HCT116 (cell line): ENCODE measurements around the gene CASZ1. TPM values are rescaled to one million over a fixed set of nuclear protein-coding genes. Genes with fewer than 3 reads are reported as not detected.

Experiments
- ATAC-seq: fragments of 200-7000 bp; cut with Tn5 transposase; 2 replicates; pipeline ENCODE4 v1.9.1; 2020; ENCODE audit warnings: mild to moderate bottlenecking, moderate library complexity
- BruUV-seq: library from RNA; stranded (reverse); fragments of 400-500 nt; replicated peaks from 2 replicates; lab custom pipeline; 2021; lab: Mats Ljungman, UMichigan
- CTCF ChIA-PET: fragments of 300-600 bp; sonication (Branson Sonifier 250); formaldehyde crosslinking; loops from one replicate; lab custom pipeline; 2021; ENCODE audit warnings: antibody characterized with exemption; lab: Charles Lee
- POLR2A ChIA-PET: fragments of 300-600, 350-600 bp; sonication (Branson Sonifier 250); formaldehyde crosslinking; loops from one replicate; lab custom pipeline; 2021; ENCODE audit warnings: antibody characterized with exemption; lab: Charles Lee
- RAD21 ChIA-PET, 2 experiments: fragments of 300-600 bp; sonication (Branson Sonifier 250); formaldehyde crosslinking; loops; one replicate each; lab custom pipeline; 2023; ENCODE audit warnings: low total read pairs in 2 of 2; ENCODE audit not compliant: uncharacterized antibody in 2 of 2, unreplicated experiment in 2 of 2, low non-redundant PET in 1 of 2; lab: Charles Lee
- DNase-seq: peaks from one replicate; pipeline ENCODE4 v3.0.0-alpha.2; 2010; ENCODE audit warnings: low read depth, low spot score
- H2AFZ ChIP-seq: fragments of 200-600 bp; shearing (Covaris generic), sonication (generic); 2 replicates; pipeline ENCODE4 v1.6.1; 2017; ENCODE audit warnings: low read depth, mixed run types, mixed read lengths, antibody characterized with exemption, low read length; ENCODE audit not compliant: poor library complexity, severe bottlenecking
- H3K27ac ChIP-seq: 2 replicates; pipeline ENCODE4 v1.5.1; 2012; ENCODE audit warnings: low read depth, low read length
- H3K27me3 ChIP-seq: fragments of 200-600 bp; sonication (generic); 2 replicates; pipeline ENCODE4 v1.6.1; 2016; ENCODE audit warnings: mixed run types, low read length, mixed read lengths; ENCODE audit not compliant: insufficient read depth
- H3K36me3 ChIP-seq, 2 experiments: fragments of 200-500 bp in 1 of 2; fragments of 200-600 bp in 1 of 2; sonication (Bioruptor generic) in 1 of 2; sonication (generic) in 1 of 2; 2 replicates each; pipeline versions ENCODE4 v1.5.1 to v1.6.1; 2014 to 2016; ENCODE audit warnings: low read length in 2 of 2, inconsistent platforms in 1 of 2, mixed read lengths in 1 of 2, mixed run types in 1 of 2; ENCODE audit not compliant: insufficient read depth in 2 of 2, control insufficient read depth in 1 of 2
- H3K4me1 ChIP-seq, 2 experiments: fragments of 200-600 bp in 1 of 2; sonication (generic) in 1 of 2; 2 replicates each; pipeline versions ENCODE4 v1.5.1 to v1.6.1; 2012 to 2017; ENCODE audit warnings: low read length in 2 of 2, inconsistent platforms in 1 of 2, mild to moderate bottlenecking in 1 of 2, mixed read lengths in 1 of 2, mixed run types in 1 of 2, moderate library complexity in 1 of 2; ENCODE audit not compliant: insufficient read depth in 2 of 2, control insufficient read depth in 1 of 2
- H3K4me2 ChIP-seq: fragments of 200-600 bp; sonication (generic); 2 replicates; pipeline ENCODE4 v1.6.1; 2017; ENCODE audit warnings: mixed run types, low read length, mixed read lengths
- H3K4me3 ChIP-seq, 2 experiments: fragments of 200-600 bp in 1 of 2; sonication (generic) in 1 of 2; replicated peaks in 1 of 2; 2 replicates each; pipeline ENCODE4 v1.5.1; 2011 to 2016; ENCODE audit warnings: low read length in 2 of 2, control low read depth in 1 of 2, low read depth in 1 of 2, mild to moderate bottlenecking in 1 of 2, mixed read lengths in 1 of 2, mixed run types in 1 of 2
- H3K79me2 ChIP-seq: fragments of 200-600 bp; sonication (generic); 2 replicates; pipeline ENCODE4 v1.6.1; 2017; ENCODE audit warnings: mild to moderate bottlenecking, mixed run types, low read length, moderate library complexity, mixed read lengths; ENCODE audit not compliant: insufficient read depth
- H3K9ac ChIP-seq: fragments of 200-600 bp; sonication (generic); 2 replicates; pipeline ENCODE4 v1.6.1; 2016; ENCODE audit warnings: low read length, mixed read lengths
- H3K9me2 ChIP-seq: fragments of 200-600 bp; sonication (generic), shearing (Covaris generic); 2 replicates; pipeline ENCODE4 v1.6.1; 2017; ENCODE audit warnings: mixed run types, mild to moderate bottlenecking, moderate library complexity; ENCODE audit not compliant: insufficient read depth
- H3K9me3 ChIP-seq, 2 experiments: fragments of 200-500 bp in 1 of 2; fragments of 200-600 bp in 1 of 2; sonication (Bioruptor generic) in 1 of 2; sonication (generic) in 1 of 2; 2 replicates each; pipeline ENCODE4 v1.6.1; 2014 to 2017; ENCODE audit warnings: low read length in 2 of 2, mixed read lengths in 2 of 2, inconsistent platforms in 1 of 2, low read depth in 1 of 2, mild to moderate bottlenecking in 1 of 2, mixed run types in 1 of 2, moderate library complexity in 1 of 2; ENCODE audit not compliant: control insufficient read depth in 1 of 2, insufficient read depth in 1 of 2
- H4K20me1 ChIP-seq: fragments of 200-600 bp; sonication (generic), shearing (Covaris generic); 2 replicates; pipeline ENCODE4 v1.6.1; 2017; ENCODE audit warnings: mixed run types, mild to moderate bottlenecking, moderate library complexity; ENCODE audit not compliant: insufficient read depth
- EGR1 ChIP-seq: IDR thresholded peaks from 2 replicates; pipeline ENCODE4 v1.6.1; 2012; ENCODE audit warnings: low read depth
- EZH2 ChIP-seq: fragments of 200-600 bp; sonication (generic); IDR thresholded peaks from 2 replicates; pipeline ENCODE4 v1.6.1; 2017; ENCODE audit warnings: antibody characterized with exemption, mixed run types
- FOSL1 ChIP-seq: IDR thresholded peaks from 2 replicates; pipeline ENCODE4 v1.6.1; 2012; ENCODE audit warnings: low read depth
- JUND ChIP-seq: IDR thresholded peaks from 2 replicates; pipeline ENCODE4 v1.6.1; 2012
- POLR2A ChIP-seq: IDR thresholded peaks from 2 replicates; pipeline ENCODE4 v1.7.0; 2011; ENCODE audit warnings: borderline replicate concordance; ENCODE audit not compliant: insufficient read depth, insufficient read length; ENCODE audit errors: extremely low read depth
- RAD21 ChIP-seq: IDR thresholded peaks from 2 replicates; pipeline ENCODE4 v1.6.1; 2012; ENCODE audit warnings: low read depth, mild to moderate bottlenecking
- SP1 ChIP-seq: IDR thresholded peaks from 2 replicates; pipeline ENCODE4 v1.6.1; 2012; ENCODE audit warnings: low read depth
- SRF ChIP-seq: IDR thresholded peaks from 2 replicates; pipeline ENCODE4 v1.6.1; 2012; ENCODE audit warnings: low read depth
- TCF7L2 ChIP-seq: IDR thresholded peaks from 2 replicates; pipeline ENCODE4 v1.7.0; 2011; ENCODE audit warnings: borderline replicate concordance, inconsistent platforms; ENCODE audit not compliant: insufficient read depth, insufficient read length; ENCODE audit errors: extremely low read depth
- YY1 ChIP-seq: IDR thresholded peaks from 2 replicates; pipeline ENCODE4 v1.6.1; 2011; ENCODE audit warnings: low read length, low read depth, moderate library complexity, mild to moderate bottlenecking; ENCODE audit not compliant: insufficient replicate concordance; ENCODE audit errors: extremely low read depth
- ZNF274 ChIP-seq: fragments of 200-500 bp; sonication (Bioruptor generic); IDR thresholded peaks from 2 replicates; pipeline ENCODE4 v1.6.1; 2014; ENCODE audit warnings: mild to moderate bottlenecking, low read depth, low read length, inconsistent platforms
- intact Hi-C: fragments of 100-400 bp; cut with micrococcal nuclease; formaldehyde crosslinking; loops from 2 replicates; pipeline ENCODE4 v1.10.0; 2022
- total RNA-seq: library from RNA; stranded (reverse); gene quantifications from one replicate; pipeline ENCODE4 v1.2.1, GENCODE V29; 2021; ENCODE audit not compliant: unreplicated experiment
- TF ChIP-seq, protein P1 (sequence below): IDR thresholded peaks from 2 replicates; pipeline ENCODE4 v1.6.1; 2012
- TF ChIP-seq, protein P2 (sequence below): IDR thresholded peaks from 2 replicates; pipeline ENCODE4 v1.6.1; 2011; ENCODE audit warnings: mild to moderate bottlenecking, low read length, moderate library complexity; ENCODE audit not compliant: insufficient replicate concordance; ENCODE audit errors: extremely low read depth
- TF ChIP-seq, protein P3 (sequence below): IDR thresholded peaks from 2 replicates; pipeline ENCODE4 v1.6.1; 2012

CASZ1 gene
- total RNA-seq, 1 experiment from 2014 or later: 7.7 TPM

DNA sequence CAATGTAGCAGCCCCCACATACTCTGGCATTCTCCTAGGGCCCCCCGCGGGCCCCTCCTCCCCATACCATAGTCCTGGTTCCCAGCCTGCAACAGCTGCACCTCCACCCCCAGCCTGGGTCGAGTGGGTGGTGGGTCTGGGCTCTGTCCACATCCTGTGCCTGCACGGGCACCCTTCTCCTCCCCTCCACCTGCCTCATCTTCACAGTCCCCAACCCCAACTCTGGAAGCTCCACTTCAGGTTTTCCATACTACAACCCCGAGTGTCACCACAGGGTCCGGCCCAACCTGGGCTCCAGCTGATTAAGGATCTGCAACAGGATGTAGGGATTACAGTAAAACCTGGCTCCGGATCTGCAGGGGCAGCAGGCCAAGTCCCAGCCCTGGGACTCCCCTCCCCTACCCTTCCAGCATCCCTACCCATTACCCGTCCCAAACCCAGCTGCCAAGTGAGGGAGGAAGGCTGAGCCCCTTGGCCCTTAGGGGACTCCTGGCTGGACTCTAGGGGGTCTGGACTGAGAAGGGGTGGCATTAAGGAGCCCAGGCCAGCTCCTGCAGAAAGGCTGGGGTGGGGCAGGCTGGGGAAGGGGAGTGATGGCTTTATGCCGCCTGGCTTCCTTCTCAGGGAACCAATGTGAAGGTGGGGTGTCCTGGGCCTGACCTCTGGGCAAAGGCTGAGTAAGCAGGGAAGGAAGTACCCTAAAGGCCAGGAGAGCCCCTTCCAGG lies 116.8 kb downstream of the CASZ1 start:
- Histone ChIP-seq H3K9me3 (no peaks in the 10 kb centered on the region), H4K20me1 (no peaks in the 10 kb centered on the region), H3K4me2 (no peak overlapping the region), H3K27ac (no peak overlapping the region), H3K36me3 (no peaks in the 10 kb centered on the region), H2AFZ (no peak overlapping the region), H3K9me2 (no peaks in the 10 kb centered on the region), H3K4me1 (peaks cover 0 to 6% of the 10 kb centered on the region in 2 experiments; a peak in 1 of 4 replicates), H3K4me3 (no peak overlapping the region), H3K79me2 (no peaks in the 10 kb centered on the region), H3K9ac (no peak overlapping the region), H3K27me3 (no peaks in the 10 kb centered on the region)
- ChIA-PET CTCF (no interaction called here), RAD21 (no interaction called here), POLR2A (no interaction called here)
- intact Hi-C loops: loop anchor here (1.0 kb wide), 1 partner anchor 117 kb away; the partner anchor contains the start of gene CASZ1
- DNase-seq: peak; percentile 65
- peak; percentile 85 for ATAC-seq
- TF ChIP-seq RAD21 (no peak), EGR1 (no peak), ZNF274 (no peak), TCF7L2 (peak; percentile 90), YY1 (peak; percentile 61), SP1 (peak; percentile 98), FOSL1 (no peak), POLR2A (no peak), JUND (peak; percentile 87), EZH2 (no peak), SRF (no peak)
- TF ChIP-seq, protein P1, sequence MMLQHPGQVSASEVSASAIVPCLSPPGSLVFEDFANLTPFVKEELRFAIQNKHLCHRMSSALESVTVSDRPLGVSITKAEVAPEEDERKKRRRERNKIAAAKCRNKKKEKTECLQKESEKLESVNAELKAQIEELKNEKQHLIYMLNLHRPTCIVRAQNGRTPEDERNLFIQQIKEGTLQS: no peak
- TF ChIP-seq, protein P2, sequence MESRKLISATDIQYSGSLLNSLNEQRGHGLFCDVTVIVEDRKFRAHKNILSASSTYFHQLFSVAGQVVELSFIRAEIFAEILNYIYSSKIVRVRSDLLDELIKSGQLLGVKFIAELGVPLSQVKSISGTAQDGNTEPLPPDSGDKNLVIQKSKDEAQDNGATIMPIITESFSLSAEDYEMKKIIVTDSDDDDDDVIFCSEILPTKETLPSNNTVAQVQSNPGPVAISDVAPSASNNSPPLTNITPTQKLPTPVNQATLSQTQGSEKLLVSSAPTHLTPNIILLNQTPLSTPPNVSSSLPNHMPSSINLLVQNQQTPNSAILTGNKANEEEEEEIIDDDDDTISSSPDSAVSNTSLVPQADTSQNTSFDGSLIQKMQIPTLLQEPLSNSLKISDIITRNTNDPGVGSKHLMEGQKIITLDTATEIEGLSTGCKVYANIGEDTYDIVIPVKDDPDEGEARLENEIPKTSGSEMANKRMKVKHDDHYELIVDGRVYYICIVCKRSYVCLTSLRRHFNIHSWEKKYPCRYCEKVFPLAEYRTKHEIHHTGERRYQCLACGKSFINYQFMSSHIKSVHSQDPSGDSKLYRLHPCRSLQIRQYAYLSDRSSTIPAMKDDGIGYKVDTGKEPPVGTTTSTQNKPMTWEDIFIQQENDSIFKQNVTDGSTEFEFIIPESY: no peak
- TF ChIP-seq, protein P3, sequence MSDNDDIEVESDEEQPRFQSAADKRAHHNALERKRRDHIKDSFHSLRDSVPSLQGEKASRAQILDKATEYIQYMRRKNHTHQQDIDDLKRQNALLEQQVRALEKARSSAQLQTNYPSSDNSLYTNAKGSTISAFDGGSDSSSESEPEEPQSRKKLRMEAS: no peak
- no TSS peak for BruUV-seq
